ENCODE results near the gene ITGB6.

ITGB6 gene

GRCh38 chr2:160073284-160073888 is 126.7 kb downstream of the ITGB6 start:
- H3K4me3 ChIP-seq (ENCODE audit: control insufficient read depth, low read depth, low read length), result no peak overlapping the region
- peak; percentile 28 for DNase-seq (ENCODE audit: low read depth)
- TF ChIP-seq, protein P1, sequence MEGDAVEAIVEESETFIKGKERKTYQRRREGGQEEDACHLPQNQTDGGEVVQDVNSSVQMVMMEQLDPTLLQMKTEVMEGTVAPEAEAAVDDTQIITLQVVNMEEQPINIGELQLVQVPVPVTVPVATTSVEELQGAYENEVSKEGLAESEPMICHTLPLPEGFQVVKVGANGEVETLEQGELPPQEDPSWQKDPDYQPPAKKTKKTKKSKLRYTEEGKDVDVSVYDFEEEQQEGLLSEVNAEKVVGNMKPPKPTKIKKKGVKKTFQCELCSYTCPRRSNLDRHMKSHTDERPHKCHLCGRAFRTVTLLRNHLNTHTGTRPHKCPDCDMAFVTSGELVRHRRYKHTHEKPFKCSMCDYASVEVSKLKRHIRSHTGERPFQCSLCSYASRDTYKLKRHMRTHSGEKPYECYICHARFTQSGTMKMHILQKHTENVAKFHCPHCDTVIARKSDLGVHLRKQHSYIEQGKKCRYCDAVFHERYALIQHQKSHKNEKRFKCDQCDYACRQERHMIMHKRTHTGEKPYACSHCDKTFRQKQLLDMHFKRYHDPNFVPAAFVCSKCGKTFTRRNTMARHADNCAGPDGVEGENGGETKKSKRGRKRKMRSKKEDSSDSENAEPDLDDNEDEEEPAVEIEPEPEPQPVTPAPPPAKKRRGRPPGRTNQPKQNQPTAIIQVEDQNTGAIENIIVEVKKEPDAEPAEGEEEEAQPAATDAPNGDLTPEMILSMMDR (conservative IDR thresholded peaks at IDR 0.05; ENCODE audit: control insufficient read depth, insufficient read depth, low read depth, low read length), result no peak

- DNase-seq (ENCODE audit: low read depth), result no peak
- TF ChIP-seq, protein P1 (conservative IDR thresholded peaks at IDR 0.05; ENCODE audit: control insufficient read depth, insufficient read depth, low read depth, low read length), result no peak
- H3K4me3 ChIP-seq (ENCODE audit: control insufficient read depth, low read depth, low read length), result no peak overlapping the region
These were observed 131.2 kb downstream of the ITGB6 start for GRCh38 chr2:160068906-160069305.

- no peak overlapping the region for H3K4me3 ChIP-seq (ENCODE audit: control insufficient read depth, low read depth, low read length)
- no peak for DNase-seq (ENCODE audit: low read depth)
- TF ChIP-seq, protein P1 (conservative IDR thresholded peaks at IDR 0.05; ENCODE audit: control insufficient read depth, insufficient read depth, low read depth, low read length), result no peak
These were observed 135.2 kb downstream of the ITGB6 start for GRCh38 chr2:160064916-160065315.

DNA sequence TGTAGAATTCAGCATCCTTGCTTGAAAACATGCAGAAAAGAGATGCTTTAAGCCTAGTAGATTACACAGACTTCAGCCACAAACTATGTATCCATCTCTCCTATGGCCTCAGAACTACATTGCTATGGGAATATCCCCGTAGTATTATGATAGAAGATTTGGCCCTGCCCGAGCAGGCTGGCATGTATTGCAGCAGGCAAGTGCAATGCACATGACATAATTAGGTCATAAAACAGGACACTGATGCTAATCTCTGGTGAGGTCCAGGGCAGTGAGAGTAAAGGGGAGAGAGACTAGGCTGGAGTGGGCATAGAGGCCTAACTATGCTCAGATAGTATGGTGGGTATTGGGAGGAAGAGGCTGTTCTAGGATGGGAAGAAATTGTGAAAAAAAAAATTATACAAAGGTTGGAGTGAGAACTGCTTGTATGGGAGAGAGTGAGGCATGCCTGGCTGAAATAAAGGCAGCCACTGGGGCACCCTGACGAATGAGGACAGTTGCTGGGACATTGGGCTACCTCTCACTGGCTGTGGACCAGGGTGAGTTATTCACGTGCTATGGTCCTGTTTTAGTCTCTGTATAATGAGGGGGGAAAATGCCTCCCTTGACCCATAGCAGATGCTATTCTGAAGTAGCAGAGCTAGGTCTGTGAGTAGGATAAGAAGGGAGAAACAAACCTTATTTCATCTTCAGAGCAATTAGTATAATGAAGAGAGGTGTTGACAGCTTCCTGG is 136.0 kb downstream of the ITGB6 start:
- no peak for DNase-seq (ENCODE audit: low read depth)
- H3K4me3 ChIP-seq (ENCODE audit: control insufficient read depth, low read depth, low read length), result no peak overlapping the region
- TF ChIP-seq, protein P1 (conservative IDR thresholded peaks at IDR 0.05; ENCODE audit: control insufficient read depth, insufficient read depth, low read depth, low read length), result no peak

- TF ChIP-seq, protein P1 (conservative IDR thresholded peaks at IDR 0.05; ENCODE audit: control insufficient read depth, insufficient read depth, low read depth, low read length), result no peak
- no peak for DNase-seq (ENCODE audit: low read depth)
- peak overlapping the region; percentile 59 for H3K4me3 ChIP-seq (ENCODE audit: control insufficient read depth, low read depth, low read length)
These were observed 136.8 kb downstream of the ITGB6 start for GRCh38 chr2:160063271-160063670.

DNA sequence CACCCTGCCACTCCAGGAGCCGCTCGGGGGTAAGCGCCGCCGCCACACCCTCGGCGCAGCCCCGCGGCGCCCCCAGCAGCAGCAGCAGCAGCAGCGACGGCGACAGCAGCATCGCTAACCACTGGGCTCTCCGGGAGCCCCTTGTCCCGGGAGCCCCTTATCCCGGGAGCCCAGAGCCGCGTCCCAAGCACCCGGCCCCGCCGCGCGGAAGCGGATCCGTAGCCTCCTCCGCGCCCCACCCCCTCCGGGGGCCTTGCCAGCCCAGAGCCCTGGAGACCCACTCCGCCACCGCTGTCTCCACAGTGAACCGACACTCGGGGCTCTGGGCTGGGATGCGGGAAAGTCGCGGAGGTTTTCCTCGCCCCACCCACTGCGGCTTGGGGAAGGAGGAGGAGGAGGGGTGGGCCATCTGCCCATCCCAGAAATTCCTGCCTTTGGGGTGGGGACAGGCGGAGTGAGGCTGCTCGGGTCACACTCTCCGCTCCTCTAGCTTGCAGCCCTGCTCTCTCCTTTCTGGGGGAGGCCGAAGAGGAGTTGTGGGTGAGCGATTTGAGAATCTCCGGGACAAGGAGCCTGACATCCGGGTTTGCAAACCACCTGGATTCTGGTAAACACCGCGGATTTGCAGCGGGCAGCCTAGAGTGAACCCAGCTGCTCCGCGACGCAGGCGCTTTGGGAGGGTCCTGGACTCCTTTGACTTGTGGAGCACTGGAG is 137.6 kb downstream of the ITGB6 start, which contains the start of gene PLA2R1:
Gene PLA2R1 (minus strand): TSS at position 324 of the 714 bp plus-strand sequence. CDS start 212 bp downstream, at position 112.
- peak within 1 kb of the TSS; percentile 59 for H3K4me3 ChIP-seq (ENCODE audit: control insufficient read depth, low read depth, low read length)
- TF ChIP-seq, protein P1 (conservative IDR thresholded peaks at IDR 0.05; ENCODE audit: control insufficient read depth, insufficient read depth, low read depth, low read length), result no peak
- peak; percentile 30 for DNase-seq (ENCODE audit: low read depth)

Measured in fibroblast of mammary gland (primary cell).